ENCODE measurements around the gene PCDH9.

Gene PCDH9

GRCh38 chr13:66492479-66492878, 737.7 kb downstream of the PCDH9 start:
- no peak for DNase-seq

- DNase-seq: no peak
These were observed 738.9 kb downstream of the PCDH9 start for GRCh38 chr13:66491251-66491650.

GRCh38 chr13:66489586-66489985, 740.5 kb downstream of the PCDH9 start:
- DNase-seq: no peak

GRCh38 chr13:66489172-66489571, 741.0 kb downstream of the PCDH9 start:
- no peak for DNase-seq

- DNase-seq: no peak
These were observed 746.4 kb downstream of the PCDH9 start for GRCh38 chr13:66483712-66484111.

- DNase-seq: no peak
These were observed 747.3 kb downstream of the PCDH9 start for GRCh38 chr13:66482836-66483235.

GRCh38 chr13:66477816-66478215, 752.3 kb downstream of the PCDH9 start:
- no peak for DNase-seq

GRCh38 chr13:66475061-66475460, 755.1 kb downstream of the PCDH9 start:
- no peak for DNase-seq

- no peak for DNase-seq
These were observed 760.4 kb downstream of the PCDH9 start for GRCh38 chr13:66469745-66470144.

GRCh38 chr13:66468656-66469055, 761.5 kb downstream of the PCDH9 start:
- no peak for DNase-seq

GRCh38 chr13:66462187-66462586, 767.9 kb downstream of the PCDH9 start:
- DNase-seq: no peak

GRCh38 chr13:66461021-66461420, 769.1 kb downstream of the PCDH9 start:
- no peak for DNase-seq

- DNase-seq: no peak
These were observed 770.5 kb downstream of the PCDH9 start for GRCh38 chr13:66459634-66460033.

GRCh38 chr13:66459143-66459542, 771.0 kb downstream of the PCDH9 start:
- no peak for DNase-seq

- no peak for DNase-seq
These were observed 783.7 kb downstream of the PCDH9 start for GRCh38 chr13:66446413-66446812.

GRCh38 chr13:66443926-66444325, 786.2 kb downstream of the PCDH9 start:
- no peak for DNase-seq

GRCh38 chr13:66440938-66441337, 789.2 kb downstream of the PCDH9 start:
- no peak for DNase-seq

- no peak for DNase-seq
These were observed 799.4 kb downstream of the PCDH9 start for GRCh38 chr13:66430728-66431127.

- no peak for DNase-seq
These were observed 799.9 kb downstream of the PCDH9 start for GRCh38 chr13:66430269-66430668.

GRCh38 chr13:66429156-66429555, 801.0 kb downstream of the PCDH9 start:
- no peak for DNase-seq

GRCh38 chr13:66427458-66427861, 802.7 kb downstream of the PCDH9 start:
- DNase-seq: no peak

- no peak for DNase-seq
These were observed 804.4 kb downstream of the PCDH9 start for GRCh38 chr13:66425741-66426140.

- DNase-seq: no peak
These were observed 805.7 kb downstream of the PCDH9 start for GRCh38 chr13:66424422-66424821.

GRCh38 chr13:66415444-66415843, 814.7 kb downstream of the PCDH9 start:
- DNase-seq: no peak

GRCh38 chr13:66414066-66414800, 815.9 kb downstream of the PCDH9 start:
- no peak for DNase-seq
